Measurements from ENCODE around the gene GATA2. TPM values are rescaled to one million over a fixed set of nuclear protein-coding genes. Genes with fewer than 3 reads are reported as not detected.

Gene GATA2
- total RNA-seq, 1 experiment from 2014 or later, result 18.6 TPM

DNA sequence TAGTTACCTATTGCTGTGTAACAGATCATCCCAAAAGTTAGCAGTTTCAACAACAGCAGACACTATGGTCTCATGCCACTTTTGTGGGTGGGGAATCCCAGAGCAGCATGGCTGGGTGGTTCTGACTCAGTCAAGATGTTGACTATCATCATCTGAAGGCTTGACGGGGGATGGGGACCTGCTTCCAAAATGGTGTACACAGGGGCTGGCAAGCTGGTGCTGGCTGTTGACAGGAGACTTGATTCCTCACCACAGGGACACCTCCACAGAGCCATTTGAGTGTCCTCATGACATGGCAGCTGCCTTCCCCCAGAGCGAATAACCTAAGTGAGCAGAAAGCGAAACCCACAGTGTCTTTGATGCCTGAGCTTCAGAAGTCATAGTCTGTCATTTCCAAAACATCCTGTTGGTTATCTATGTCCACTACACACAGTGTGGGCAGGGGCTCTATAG, 45.4 kb downstream of the GATA2 start:
- CTCF ChIA-PET, result interaction anchor here (2.2 kb wide), 1 partner anchor 9 kb away, joined by 7 read pairs; no protein-coding TSS in a partner anchor
- Histone ChIP-seq H3K79me2 (ENCODE audit: insufficient read depth, low read length) (no peaks in the 10 kb centered on the region), H3K9me3 (ENCODE audit: control insufficient read depth in 1 of 2, insufficient read depth in 1 of 2, low read depth in 1 of 2, low read length in 2 of 2) (no peaks in the 10 kb centered on the region; a peak in 1 of 4 replicates), H3K4me1 (ENCODE audit: control insufficient read depth in 1 of 2, insufficient read depth in 2 of 2, low read length in 2 of 2) (no peaks in the 10 kb centered on the region), H3K27me3 (ENCODE audit: insufficient read depth, low read length) (peaks cover 4% of the 10 kb centered on the region; the same call in 1 of the 2 replicates), H3K9me2 (ENCODE audit: insufficient read depth) (no peaks in the 10 kb centered on the region), H3K9ac (ENCODE audit: low read length) (no peak overlapping the region), H3K4me3 (replicated peaks in 1 of 2; ENCODE audit: low read depth in 1 of 2, low read length in 2 of 2) (no peak overlapping the region), H3K4me2 (ENCODE audit: low read length) (no peak overlapping the region), H4K20me1 (ENCODE audit: insufficient read depth) (no peaks in the 10 kb centered on the region), H3K36me3 (ENCODE audit: control insufficient read depth in 1 of 2, insufficient read depth in 2 of 2, low read length in 2 of 2) (no peaks in the 10 kb centered on the region), H2AFZ (ENCODE audit: low read depth, low read length, poor library complexity, severe bottlenecking) (no peak overlapping the region), H3K27ac (ENCODE audit: low read depth, low read length) (no peak overlapping the region)
- DNase-seq (ENCODE audit: low read depth, low spot score), result no peak
- intact Hi-C loops (cut with micrococcal nuclease), result no loop called here
- RAD21 ChIA-PET (ENCODE audit: low non-redundant PET in 1 of 2, low total read pairs in 2 of 2, uncharacterized antibody in 2 of 2, unreplicated experiment in 2 of 2), result no interaction called here
- TF ChIP-seq POLR2A (IDR thresholded peaks at IDR 0.05; ENCODE audit: borderline replicate concordance, extremely low read depth, insufficient read depth, insufficient read length), result no peak
- no peak for TF ChIP-seq ATF3 (IDR thresholded peaks at IDR 0.05)
- TF ChIP-seq, protein P1, sequence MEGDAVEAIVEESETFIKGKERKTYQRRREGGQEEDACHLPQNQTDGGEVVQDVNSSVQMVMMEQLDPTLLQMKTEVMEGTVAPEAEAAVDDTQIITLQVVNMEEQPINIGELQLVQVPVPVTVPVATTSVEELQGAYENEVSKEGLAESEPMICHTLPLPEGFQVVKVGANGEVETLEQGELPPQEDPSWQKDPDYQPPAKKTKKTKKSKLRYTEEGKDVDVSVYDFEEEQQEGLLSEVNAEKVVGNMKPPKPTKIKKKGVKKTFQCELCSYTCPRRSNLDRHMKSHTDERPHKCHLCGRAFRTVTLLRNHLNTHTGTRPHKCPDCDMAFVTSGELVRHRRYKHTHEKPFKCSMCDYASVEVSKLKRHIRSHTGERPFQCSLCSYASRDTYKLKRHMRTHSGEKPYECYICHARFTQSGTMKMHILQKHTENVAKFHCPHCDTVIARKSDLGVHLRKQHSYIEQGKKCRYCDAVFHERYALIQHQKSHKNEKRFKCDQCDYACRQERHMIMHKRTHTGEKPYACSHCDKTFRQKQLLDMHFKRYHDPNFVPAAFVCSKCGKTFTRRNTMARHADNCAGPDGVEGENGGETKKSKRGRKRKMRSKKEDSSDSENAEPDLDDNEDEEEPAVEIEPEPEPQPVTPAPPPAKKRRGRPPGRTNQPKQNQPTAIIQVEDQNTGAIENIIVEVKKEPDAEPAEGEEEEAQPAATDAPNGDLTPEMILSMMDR (IDR thresholded peaks at IDR 0.05 in 2 of 3, conservative IDR thresholded peaks at IDR 0.05 in 1 of 3; ENCODE audit: borderline replicate concordance in 1 of 3, insufficient read depth in 1 of 3, low read depth in 2 of 3, low read length in 2 of 3), result no peak
- no peak for TF ChIP-seq EGR1 (IDR thresholded peaks at IDR 0.05; ENCODE audit: low read depth)
- TF ChIP-seq CEBPB (IDR thresholded peaks at IDR 0.05; ENCODE audit: low read depth), result no peak
- no peak for TF ChIP-seq YY1 (IDR thresholded peaks at IDR 0.05; ENCODE audit: extremely low read depth, insufficient replicate concordance, low read depth, low read length)
- no peak for TF ChIP-seq ELF1 (IDR thresholded peaks at IDR 0.05; ENCODE audit: borderline replicate concordance, low read depth)
- BruUV-seq (replicated peaks), result no TSS peak
- POLR2A ChIA-PET, result no interaction called here
- no peak for ATAC-seq

- H3K4me3 ChIP-seq (replicated peaks in 1 of 2; ENCODE audit: low read depth in 1 of 2, low read length in 2 of 2), result no peak overlapping the region
- peaks cover 4% of the 10 kb centered on the region; the same call in 1 of the 2 replicates for H3K27me3 ChIP-seq (ENCODE audit: insufficient read depth, low read length)
Observed at GRCh38 chr3:128446821-128447220, 46.2 kb downstream of the GATA2 start.

More at GRCh38 chr3:128446821-128447220, 46.2 kb downstream of the GATA2 start:
- intact Hi-C loops (cut with micrococcal nuclease), result no loop called here
- no peaks in the 10 kb centered on the region; a peak in 1 of 4 replicates for H3K9me3 ChIP-seq (ENCODE audit: control insufficient read depth in 1 of 2, insufficient read depth in 1 of 2, low read depth in 1 of 2, low read length in 2 of 2)
- ChIA-PET POLR2A (no interaction called here), CTCF (no interaction called here), RAD21 (ENCODE audit: low non-redundant PET in 1 of 2, low total read pairs in 2 of 2, uncharacterized antibody in 2 of 2, unreplicated experiment in 2 of 2) (no interaction called here)
- H3K9ac ChIP-seq (ENCODE audit: low read length), result no peak overlapping the region
- DNase-seq (ENCODE audit: low read depth, low spot score) (no peak), ATAC-seq (no peak)
- no peaks in the 10 kb centered on the region for H3K36me3 ChIP-seq (ENCODE audit: control insufficient read depth in 1 of 2, insufficient read depth in 2 of 2, low read length in 2 of 2)
- H3K4me2 ChIP-seq (ENCODE audit: low read length), result no peak overlapping the region
- TF ChIP-seq ATF3 (IDR thresholded peaks at IDR 0.05) (no peak), FOSL1 (IDR thresholded peaks at IDR 0.05; ENCODE audit: low read depth) (no peak), ZFX (IDR thresholded peaks at IDR 0.05) (no peak), EZH2 (IDR thresholded peaks at IDR 0.05) (no peak)
- TF ChIP-seq, protein P2, sequence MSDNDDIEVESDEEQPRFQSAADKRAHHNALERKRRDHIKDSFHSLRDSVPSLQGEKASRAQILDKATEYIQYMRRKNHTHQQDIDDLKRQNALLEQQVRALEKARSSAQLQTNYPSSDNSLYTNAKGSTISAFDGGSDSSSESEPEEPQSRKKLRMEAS (IDR thresholded peaks at IDR 0.05), result no peak
- no TSS peak for BruUV-seq (replicated peaks)
- no peak overlapping the region for H2AFZ ChIP-seq (ENCODE audit: low read depth, low read length, poor library complexity, severe bottlenecking)
- H3K79me2 ChIP-seq (ENCODE audit: insufficient read depth, low read length), result no peaks in the 10 kb centered on the region
- H4K20me1 ChIP-seq (ENCODE audit: insufficient read depth), result no peaks in the 10 kb centered on the region
- H3K27ac ChIP-seq (ENCODE audit: low read depth, low read length), result no peak overlapping the region
- H3K4me1 ChIP-seq (ENCODE audit: control insufficient read depth in 1 of 2, insufficient read depth in 2 of 2, low read length in 2 of 2), result no peaks in the 10 kb centered on the region
- no peaks in the 10 kb centered on the region for H3K9me2 ChIP-seq (ENCODE audit: insufficient read depth)
